Panc1 (cell line): ENCODE measurements around the gene CCN6.

Source experiments
- CTCF ChIP-seq: fragments of 450-650 bp; IDR thresholded peaks from 2 replicates; pipeline ENCODE4 v1.5.1; 2017; ENCODE audit warnings: mild to moderate bottlenecking
- POLR2AphosphoS5 ChIP-seq: IDR thresholded peaks from 2 replicates; pipeline ENCODE4 v1.6.1; 2012; ENCODE audit warnings: mild to moderate bottlenecking, low read depth, low read length, moderate library complexity
- REST ChIP-seq, 2 experiments: IDR thresholded peaks; 2 replicates each; pipeline ENCODE4 v1.6.1; 2011 to 2012; ENCODE audit warnings: low read depth in 2 of 2, control low read depth in 1 of 2, low read length in 1 of 2, mild to moderate bottlenecking in 1 of 2, moderate library complexity in 1 of 2; ENCODE audit not compliant: insufficient read depth in 1 of 2

- TF ChIP-seq CTCF: no peak
- TF ChIP-seq POLR2AphosphoS5: no peak
- TF ChIP-seq REST (IDR thresholded peaks at IDR 0.05; ENCODE audit: insufficient read depth in 1 of 2, low read depth in 2 of 2, low read length in 1 of 2): no peak
Observed at GRCh38 chr6:112008482-112008881, 45.4 kb upstream of the CCN6 start.
